ENCODE results near the gene LSS. TPM values are rescaled to one million over a fixed set of nuclear protein-coding genes. Genes with fewer than 3 reads are reported as not detected.
"Not testable (repeated sequence)": the region's sequence is repeated elsewhere in the genome, so short reads cannot be mapped to it uniquely, and the experiment has no call there.

LSS gene
- total and polyA plus RNA-seq, 2 donors (not counting 3 experiments of a cell fraction or from before 2014, with no cell fraction given), result 120 to 141 TPM

DNA sequence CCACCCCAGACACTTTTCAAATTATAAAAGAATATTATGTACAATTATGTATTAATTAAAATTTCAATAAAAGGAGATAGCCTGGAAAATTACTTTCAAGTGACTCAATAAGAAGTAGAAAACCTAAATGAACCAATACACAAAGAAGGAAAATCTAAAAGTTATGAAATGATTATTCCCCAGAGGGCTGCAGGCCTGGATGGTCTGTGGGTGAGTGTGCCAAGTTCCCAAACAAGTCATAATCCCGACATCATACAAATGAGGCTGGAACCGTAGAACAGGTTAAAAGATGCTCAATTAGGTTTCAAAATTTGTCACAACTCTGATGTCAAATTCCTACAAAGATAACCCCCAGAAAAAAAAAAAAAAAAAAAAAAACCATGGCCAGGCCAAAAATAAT is 57.0 kb downstream of the LSS start:
- FAIRE-seq (no peak), DNase-seq (ENCODE audit: low read depth, low spot score) (no peak)
- ChIA-PET CTCF (no interaction called here), POLR2A (no interaction called here)
- dilution Hi-C loops (cut with MboI; ENCODE audit: extremely low pct_ligation_motif_present, low sequenced_read_pairs), result no loop called here
- H3K27ac ChIP-seq (ENCODE audit: insufficient read depth, low read depth, low read length), result no peak overlapping the region
- H3K4me2 ChIP-seq (ENCODE audit: insufficient read depth, low read length), result no peak overlapping the region
- no peaks in the 10 kb centered on the region for H3K36me3 ChIP-seq (ENCODE audit: control insufficient read depth in 2 of 2, extremely low read depth in 1 of 2, insufficient read depth in 2 of 2, low read length in 2 of 2)
- H3K9ac ChIP-seq (replicated peaks; ENCODE audit: extremely low read depth, insufficient read depth, low read length), result no peak overlapping the region
- H3K27me3 ChIP-seq (ENCODE audit: control insufficient read depth in 2 of 2, insufficient read depth in 2 of 2, low read length in 2 of 2), result peaks cover 2 to 11% of the 10 kb centered on the region in 2 experiments
- H2AFZ ChIP-seq (ENCODE audit: low read depth, low read length), result no peak overlapping the region
- H3K4me3 ChIP-seq (replicated peaks in 1 of 3; ENCODE audit: insufficient read depth in 1 of 3, low read depth in 1 of 3, low read length in 3 of 3), result no peak overlapping the region
- intact Hi-C loops (cut with micrococcal nuclease), result no loop called here
- TF ChIP-seq GATA2 (IDR thresholded peaks at IDR 0.05; ENCODE audit: insufficient read depth, insufficient read length, low read depth, low read length), result no peak
- TF ChIP-seq, protein P1, sequence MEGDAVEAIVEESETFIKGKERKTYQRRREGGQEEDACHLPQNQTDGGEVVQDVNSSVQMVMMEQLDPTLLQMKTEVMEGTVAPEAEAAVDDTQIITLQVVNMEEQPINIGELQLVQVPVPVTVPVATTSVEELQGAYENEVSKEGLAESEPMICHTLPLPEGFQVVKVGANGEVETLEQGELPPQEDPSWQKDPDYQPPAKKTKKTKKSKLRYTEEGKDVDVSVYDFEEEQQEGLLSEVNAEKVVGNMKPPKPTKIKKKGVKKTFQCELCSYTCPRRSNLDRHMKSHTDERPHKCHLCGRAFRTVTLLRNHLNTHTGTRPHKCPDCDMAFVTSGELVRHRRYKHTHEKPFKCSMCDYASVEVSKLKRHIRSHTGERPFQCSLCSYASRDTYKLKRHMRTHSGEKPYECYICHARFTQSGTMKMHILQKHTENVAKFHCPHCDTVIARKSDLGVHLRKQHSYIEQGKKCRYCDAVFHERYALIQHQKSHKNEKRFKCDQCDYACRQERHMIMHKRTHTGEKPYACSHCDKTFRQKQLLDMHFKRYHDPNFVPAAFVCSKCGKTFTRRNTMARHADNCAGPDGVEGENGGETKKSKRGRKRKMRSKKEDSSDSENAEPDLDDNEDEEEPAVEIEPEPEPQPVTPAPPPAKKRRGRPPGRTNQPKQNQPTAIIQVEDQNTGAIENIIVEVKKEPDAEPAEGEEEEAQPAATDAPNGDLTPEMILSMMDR (IDR thresholded peaks at IDR 0.05; ENCODE audit: extremely low read depth in 1 of 2, insufficient read depth in 1 of 2, low read depth in 1 of 2, low read length in 2 of 2), result no peak
- TF ChIP-seq, protein P2, sequence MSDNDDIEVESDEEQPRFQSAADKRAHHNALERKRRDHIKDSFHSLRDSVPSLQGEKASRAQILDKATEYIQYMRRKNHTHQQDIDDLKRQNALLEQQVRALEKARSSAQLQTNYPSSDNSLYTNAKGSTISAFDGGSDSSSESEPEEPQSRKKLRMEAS (IDR thresholded peaks at IDR 0.05; ENCODE audit: insufficient read depth, insufficient read length), result no peak
- no peak for TF ChIP-seq FOS (IDR thresholded peaks at IDR 0.05; ENCODE audit: borderline replicate concordance, insufficient read depth, low read length)
- no peak for TF ChIP-seq JUN (IDR thresholded peaks at IDR 0.05; ENCODE audit: borderline replicate concordance, insufficient read depth, insufficient read length, low read depth)
- no TSS peak for BruUV-seq (replicated peaks)
- H4K20me1 ChIP-seq (replicated peaks; ENCODE audit: control insufficient read depth, extremely low read depth, insufficient read depth, low read length), result no peaks in the 10 kb centered on the region
- H3K79me2 ChIP-seq (ENCODE audit: control insufficient read depth, insufficient read depth, low read length), result no peaks in the 10 kb centered on the region
- no peaks in the 10 kb centered on the region for H3K9me1 ChIP-seq (replicated peaks; ENCODE audit: control insufficient read depth, extremely low read depth, insufficient read depth, low read length)
- H3K9me3 ChIP-seq (replicated peaks; ENCODE audit: control insufficient read depth, insufficient read depth, low read length), result no peaks in the 10 kb centered on the region
- no peaks in the 10 kb centered on the region for H3K4me1 ChIP-seq (ENCODE audit: control insufficient read depth, extremely low read depth, insufficient read depth, low read length)

DNA sequence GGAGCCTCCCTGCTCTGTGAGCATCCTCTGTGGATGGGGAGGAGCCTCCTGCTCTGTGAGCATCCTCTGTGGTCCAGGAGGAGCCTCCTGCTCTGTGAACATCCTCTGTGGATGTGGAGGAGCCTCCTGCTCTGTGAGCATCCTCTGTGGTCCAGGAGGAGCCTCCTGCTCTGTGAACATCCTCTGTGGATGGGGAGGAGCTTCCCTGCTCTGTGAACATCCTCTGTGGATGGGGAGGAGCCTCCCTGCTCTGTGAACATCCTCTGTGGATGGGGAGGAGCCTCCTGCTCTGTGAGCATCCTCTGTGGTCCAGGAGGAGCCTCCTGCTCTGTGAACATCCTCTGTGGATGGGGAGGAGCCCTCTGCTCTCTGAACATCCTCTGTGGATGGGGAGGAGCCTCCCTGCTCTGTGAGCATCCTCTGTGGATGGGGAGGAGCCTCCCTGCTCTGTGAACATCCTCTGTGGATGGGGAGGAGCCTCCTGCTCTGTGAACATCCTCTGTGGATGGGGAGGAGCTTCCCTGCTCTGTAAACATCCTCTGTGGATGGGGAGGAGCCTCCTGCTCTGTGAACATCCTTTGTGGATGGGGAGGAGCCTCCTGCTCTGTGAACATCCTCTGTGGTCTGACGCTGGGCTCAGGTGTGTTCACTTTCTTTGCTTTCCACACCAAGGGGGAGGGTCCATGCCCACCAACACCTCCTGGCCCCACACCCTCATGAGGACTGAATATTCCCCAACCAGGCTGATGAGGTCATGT is 58.0 kb downstream of the LSS start:
- H3K4me3 ChIP-seq (replicated peaks in 1 of 3; ENCODE audit: insufficient read depth in 1 of 3, low read depth in 1 of 3, low read length in 3 of 3); H3K4me1 ChIP-seq (ENCODE audit: control insufficient read depth, extremely low read depth, insufficient read depth, low read length); FAIRE-seq; H3K79me2 ChIP-seq (ENCODE audit: control insufficient read depth, insufficient read depth, low read length); BruUV-seq (replicated peaks); H4K20me1 ChIP-seq (replicated peaks; ENCODE audit: control insufficient read depth, extremely low read depth, insufficient read depth, low read length); CTCF ChIA-PET; H3K36me3 ChIP-seq (ENCODE audit: control insufficient read depth in 2 of 2, extremely low read depth in 1 of 2, insufficient read depth in 2 of 2, low read length in 2 of 2); H2AFZ ChIP-seq (ENCODE audit: low read depth, low read length); H3K27ac ChIP-seq (ENCODE audit: insufficient read depth, low read depth, low read length); H3K9me3 ChIP-seq (replicated peaks; ENCODE audit: control insufficient read depth, insufficient read depth, low read length); POLR2A ChIA-PET; H3K4me2 ChIP-seq (ENCODE audit: insufficient read depth, low read length); H3K27me3 ChIP-seq (ENCODE audit: control insufficient read depth in 2 of 2, insufficient read depth in 2 of 2, low read length in 2 of 2); H3K9me1 ChIP-seq (replicated peaks; ENCODE audit: control insufficient read depth, extremely low read depth, insufficient read depth, low read length); DNase-seq (ENCODE audit: low read depth, low spot score); intact Hi-C loops (cut with micrococcal nuclease); dilution Hi-C loops (cut with MboI; ENCODE audit: extremely low pct_ligation_motif_present, low sequenced_read_pairs); H3K9ac ChIP-seq (replicated peaks; ENCODE audit: extremely low read depth, insufficient read depth, low read length): not testable (repeated sequence)

Measured in endothelial cell of umbilical vein (primary cell).